ENCODE data around the gene HOPX.
"Not testable (repeated sequence)": the region's sequence is repeated elsewhere in the genome, so short reads cannot be mapped to it uniquely, and the experiment has no call there.

The HOPX gene

GRCh38 chr4:56671860-56672259, 9.2 kb downstream of the HOPX start:
- DNase-seq (ENCODE audit: extremely low read depth, low read depth): no peak
- TF ChIP-seq CTCF (IDR thresholded peaks at IDR 0.05; ENCODE audit: low read depth, low read length): no peak

GRCh38 chr4:56671373-56671772, 9.7 kb downstream of the HOPX start:
- no peak for TF ChIP-seq CTCF (IDR thresholded peaks at IDR 0.05; ENCODE audit: low read depth, low read length)
- no peak for DNase-seq (ENCODE audit: extremely low read depth, low read depth)

- no peak for DNase-seq (ENCODE audit: extremely low read depth, low read depth)
- TF ChIP-seq CTCF (IDR thresholded peaks at IDR 0.05; ENCODE audit: low read depth, low read length): no peak; the same call in 1 of the 2 replicates
Measured at GRCh38 chr4:56668267-56668666, 12.8 kb downstream of the HOPX start.

GRCh38 chr4:56667396-56667795, 13.7 kb downstream of the HOPX start:
- not testable (repeated sequence) for DNase-seq (ENCODE audit: extremely low read depth, low read depth)

GRCh38 chr4:56666279-56666678, 14.8 kb downstream of the HOPX start:
- no peak for DNase-seq (ENCODE audit: extremely low read depth, low read depth)
- no peak for TF ChIP-seq CTCF (IDR thresholded peaks at IDR 0.05; ENCODE audit: low read depth, low read length)

GRCh38 chr4:56665781-56666180, 15.3 kb downstream of the HOPX start:
- no peak for TF ChIP-seq CTCF (IDR thresholded peaks at IDR 0.05; ENCODE audit: low read depth, low read length)
- DNase-seq (ENCODE audit: extremely low read depth, low read depth): no peak

- TF ChIP-seq CTCF (IDR thresholded peaks at IDR 0.05; ENCODE audit: low read depth, low read length): no peak
- DNase-seq (ENCODE audit: extremely low read depth, low read depth): no peak
Measured at GRCh38 chr4:56662782-56663468, 18.2 kb downstream of the HOPX start.

- DNase-seq (ENCODE audit: extremely low read depth, low read depth): no peak
Measured at GRCh38 chr4:56659946-56660345, 21.1 kb downstream of the HOPX start.

More at GRCh38 chr4:56659946-56660345, 21.1 kb downstream of the HOPX start:
- no peak for TF ChIP-seq CTCF (IDR thresholded peaks at IDR 0.05; ENCODE audit: low read depth, low read length)

All from AG09319 (cell line).